A549 (cell line): ENCODE results near the gene SBF2. TPM values are rescaled to one million over a fixed set of nuclear protein-coding genes. Genes with fewer than 3 reads are reported as not detected.
A peak's percentile ranks its signal among the peaks of the same experiment; 100 is the strongest.

ENCODE experiments used
- ATAC-seq, 2 experiments: fragments of 200-7000 bp in 1 of 2; fragments of >200 bp in 1 of 2; cut with Nextera tagmentation in 1 of 2; cut with Tn5 transposase in 1 of 2; 3 replicates each; pipeline versions ENCODE4 v1.8.0 to v1.9.1; 2018 to 2020; ENCODE audit warnings: mild to moderate bottlenecking in 1 of 2, moderate library complexity in 1 of 2
- CTCF ChIA-PET: fragments of 300-600 bp; sonication (Branson Sonifier 250); formaldehyde crosslinking; extraction: SDS; loops from one replicate; lab custom pipeline; 2021; ENCODE audit warnings: antibody characterized with exemption, inconsistent platforms; lab: Yijun Ruan, JAX
- POLR2A ChIA-PET: fragments of 350-600 bp; formaldehyde crosslinking; extraction: SDS; loops from one replicate; lab custom pipeline; 2021; ENCODE audit warnings: antibody characterized with exemption, inconsistent platforms; lab: Yijun Ruan, JAX
- DNase-seq, 2 experiments: peaks; one replicate each; pipeline versions ENCODE4 v3.0.0 to v3.0.0-alpha.2; 2011 to 2016; ENCODE audit warnings: low read depth in 1 of 2, low spot score in 1 of 2
- FAIRE-seq: peaks from 2 replicates; lab custom pipeline; 2011; peaks lifted over from hg19 to GRCh38; lab: Jason Lieb, UNC
- H3K27ac ChIP-seq, 2 experiments: fragments of >200 bp; sonication (Bioruptor Twin); formaldehyde crosslinking; 3 replicates each; pipeline ENCODE4 v1.5.1; 2016 to 2017
- H3K4me1 ChIP-seq: fragments of >200 bp; sonication (Bioruptor Twin); formaldehyde crosslinking; 3 replicates; pipeline ENCODE4 v1.6.1; 2016
- H3K4me2 ChIP-seq: fragments of >200 bp; sonication (Bioruptor Twin); formaldehyde crosslinking; 3 replicates; pipeline ENCODE4 v1.6.1; 2016
- H3K4me3 ChIP-seq: fragments of >200 bp; sonication (Bioruptor Twin); formaldehyde crosslinking; 3 replicates; pipeline ENCODE4 v1.5.1; 2016
- H3K9me3 ChIP-seq: fragments of >200 bp; sonication (Bioruptor Twin); formaldehyde crosslinking; 3 replicates; pipeline ENCODE4 v1.6.1; 2016
- CBX2 ChIP-seq: fragments of 200-600 bp; sonication (generic); IDR thresholded peaks from 2 replicates; pipeline ENCODE4 v1.6.1; 2016; ENCODE audit warnings: low read depth, mild to moderate bottlenecking, borderline replicate concordance
- CEBPB ChIP-seq, 2 experiments: fragments of >200 bp in 1 of 2; sonication (Bioruptor Twin) in 1 of 2; formaldehyde crosslinking in 1 of 2; IDR thresholded peaks; 2 replicates each; pipeline ENCODE4 v1.6.1; 2012 to 2016
- CHD4 ChIP-seq: fragments of 200-600 bp; sonication (generic); IDR thresholded peaks from 2 replicates; pipeline ENCODE4 v1.6.1; 2016; ENCODE audit warnings: antibody characterized with exemption, mild to moderate bottlenecking, borderline replicate concordance
- EHF ChIP-seq: fragments of 250-450 bp; sonication (Bioruptor Pico); IDR thresholded peaks from 2 replicates; pipeline ENCODE4 v1.5.0; 2020; ENCODE audit warnings: mild to moderate bottlenecking
- ELK1 ChIP-seq: fragments of 150-350 bp; IDR thresholded peaks from 2 replicates; pipeline ENCODE4 v1.6.1; 2014; ENCODE audit warnings: low read depth, mild to moderate bottlenecking, low read length
- FOSL2 ChIP-seq, 2 experiments: fragments of 450-650 bp in 1 of 2; fragments of >200 bp in 1 of 2; sonication (Bioruptor Twin) in 1 of 2; formaldehyde crosslinking; IDR thresholded peaks; 2 replicates each; pipeline versions ENCODE4 v1.5.0 to v1.6.1; 2016 to 2020; ENCODE audit warnings: mild to moderate bottlenecking in 1 of 2, moderate library complexity in 1 of 2
- FOXS1 ChIP-seq: fragments of 250-450 bp; sonication (Bioruptor Pico); IDR thresholded peaks from 2 replicates; pipeline ENCODE4 v1.5.0; 2020; ENCODE audit warnings: mild to moderate bottlenecking, moderate library complexity
- GATA3 ChIP-seq: IDR thresholded peaks from 2 replicates; pipeline ENCODE4 v1.6.1; 2012; ENCODE audit warnings: borderline replicate concordance
- HEYL ChIP-seq: fragments of 250-450 bp; sonication (Bioruptor Pico); IDR thresholded peaks from 2 replicates; pipeline ENCODE4 v1.8.0; 2021; ENCODE audit warnings: mild to moderate bottlenecking, moderate library complexity
- HOXB13 ChIP-seq: fragments of 250-450 bp; sonication (Bioruptor Pico); IDR thresholded peaks from 2 replicates; pipeline ENCODE4 v1.5.0; 2020; ENCODE audit warnings: low read depth, mild to moderate bottlenecking, moderate library complexity
- JUN ChIP-seq, 2 experiments: fragments of >200 bp; sonication (Bioruptor Twin); formaldehyde crosslinking; IDR thresholded peaks; 2 replicates in 1 of 2; 3 replicates in 1 of 2; pipeline ENCODE4 v1.6.1; 2016 to 2017
- KDM1A ChIP-seq: fragments of 200-600 bp; sonication (generic); IDR thresholded peaks from 2 replicates; pipeline ENCODE4 v1.6.1; 2016; ENCODE audit warnings: low read depth, mild to moderate bottlenecking
- KDM5A ChIP-seq: fragments of 200-600 bp; sonication (generic); IDR thresholded peaks from 2 replicates; pipeline ENCODE4 v1.6.1; 2016; ENCODE audit warnings: antibody characterized with exemption, mild to moderate bottlenecking
- MAZ ChIP-seq: fragments of 150-350 bp; IDR thresholded peaks from 2 replicates; pipeline ENCODE4 v1.6.1; 2014; ENCODE audit warnings: antibody characterized with exemption, low read depth, low read length, borderline replicate concordance
- MYC ChIP-seq: IDR thresholded peaks from 2 replicates; pipeline ENCODE4 v1.6.1; 2012; ENCODE audit warnings: mild to moderate bottlenecking, inconsistent platforms, low read length, improper control_type of control experiment, borderline replicate concordance
- NFE2L2 ChIP-seq: fragments of 150-350 bp; conservative IDR thresholded peaks from 2 replicates; pipeline ENCODE4 v1.6.1; 2014; ENCODE audit warnings: low read length
- RAD21 ChIP-seq, 2 experiments: fragments of >200 bp in 1 of 2; sonication (Bioruptor Twin) in 1 of 2; formaldehyde crosslinking in 1 of 2; IDR thresholded peaks in 1 of 2; conservative IDR thresholded peaks in 1 of 2; 2 replicates in 1 of 2; 3 replicates in 1 of 2; pipeline ENCODE4 v1.6.1; 2012 to 2018; ENCODE audit warnings: inconsistent platforms in 1 of 2
- RFX5 ChIP-seq: fragments of 450-650 bp; IDR thresholded peaks from 2 replicates; pipeline ENCODE4 v1.7.1; 2014; ENCODE audit warnings: antibody characterized with exemption, mild to moderate bottlenecking, moderate library complexity
- RNF2 ChIP-seq: fragments of 200-600 bp; sonication (generic); IDR thresholded peaks from 2 replicates; pipeline ENCODE4 v1.6.1; 2016; ENCODE audit warnings: low read depth, mild to moderate bottlenecking, antibody characterized with exemption, moderate library complexity, borderline replicate concordance
- TP53 ChIP-seq: fragments of 250-450 bp; sonication (Bioruptor Pico); IDR thresholded peaks from 2 replicates; pipeline ENCODE4 v1.5.0; 2021; ENCODE audit warnings: mild to moderate bottlenecking, moderate library complexity
- WGBS: methylation state at CpG from one replicate; pipeline ENCODE4 v1.1.6; 2017; ENCODE audit errors: missing lambda C conversion rate; 5-methylcytosine and 5-hydroxymethylcytosine counted together
- polyA plus RNA-seq, 4 experiments: library from polyadenylated mRNA; depleted of rRNA in 3 of 4; stranded (reverse); fragments of >200 nt; fragmentation: RNase III in 1 of 4; extraction: RNeasy Plus Mini Kit Qiagen cat#74134 plus additional on column Dnase treatment in 1 of 4; gene quantifications; 2 replicates in 3 of 4; 3 replicates in 1 of 4; pipeline ENCODE4 v1.2.3, GENCODE V29; 2011 to 2017
- TF ChIP-seq, protein P1 (sequence below): IDR thresholded peaks from 2 replicates; pipeline ENCODE4 v1.6.1; 2012

The SBF2 gene
- polyA plus RNA-seq, 2 of the 4 experiments (the other 2 are of a cell fraction) = 11.1 to 49.6 TPM

DNA sequence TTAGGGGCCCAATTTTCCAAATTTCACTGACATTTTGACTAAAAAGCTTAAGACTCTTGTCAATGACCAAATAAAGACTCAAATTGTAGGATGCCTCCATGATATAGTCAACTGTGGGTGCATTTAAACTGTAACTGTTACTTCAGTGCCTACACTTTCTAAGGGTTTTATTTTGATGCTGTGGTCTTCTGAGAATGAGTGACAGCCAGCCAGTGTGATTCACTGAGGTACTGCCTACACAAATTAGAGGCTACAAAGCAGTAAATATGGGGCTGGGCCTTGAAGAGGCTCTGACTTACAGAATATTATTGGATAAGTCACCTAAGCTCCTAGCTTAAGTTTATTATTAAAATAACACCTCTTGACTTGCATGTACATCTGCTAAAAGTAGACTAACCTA lies 419.6 kb downstream of the SBF2 start:
- H3K4me1 ChIP-seq = no peaks in the 10 kb centered on the region
- H3K4me2 ChIP-seq = no peak overlapping the region
- H3K27ac ChIP-seq = no peak overlapping the region
- FAIRE-seq (no peak), ATAC-seq (no peak), DNase-seq (no peak)
- ChIA-PET CTCF (interaction anchor here (1.2 to 1.9 kb wide), 2 partner anchors 94 to 116 kb away, joined by 3 to 6 read pairs; no protein-coding TSS in a partner anchor), POLR2A (no interaction called here)
- no peak overlapping the region for H3K4me3 ChIP-seq
- TF ChIP-seq RNF2 (no peak), MAZ (no peak), EHF (CRISPR knock-in tag) (no peak), FOSL2 (IDR thresholded peaks at IDR 0.05) (no peak), FOSL2 (CRISPR knock-in tag; IDR thresholded peaks at IDR 0.05) (no peak), CBX2 (no peak), KDM1A (no peak), RFX5 (no peak), ELK1 (no peak), HOXB13 (CRISPR knock-in tag) (no peak), MYC (no peak), FOXS1 (CRISPR knock-in tag) (no peak), NFE2L2 (no peak), TP53 (CRISPR knock-in tag) (no peak)
- H3K9me3 ChIP-seq = peaks cover 6% of the 10 kb centered on the region; the same call in 1 of the 3 replicates

DNA sequence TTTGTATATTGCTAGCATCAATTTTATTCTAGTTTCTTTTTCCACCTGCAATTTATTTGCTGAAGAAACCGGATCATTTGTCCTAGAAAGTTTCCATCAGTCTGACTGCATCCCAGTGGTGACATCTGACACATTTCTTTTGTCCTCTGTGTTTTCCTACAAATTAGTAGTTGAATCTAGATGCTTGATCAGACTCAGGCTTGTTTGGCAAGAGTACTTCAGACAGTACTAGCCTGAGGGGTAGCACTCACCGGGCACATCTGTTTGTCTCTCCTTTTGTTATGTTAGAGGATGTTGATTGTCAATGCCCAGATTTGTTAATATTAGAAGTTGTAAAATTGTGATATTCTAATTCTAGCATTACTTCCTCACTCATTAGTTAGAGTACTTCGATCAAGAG lies 425.4 kb downstream of the SBF2 start:
- FAIRE-seq = no peak

GRCh38 chr11:9862981-9863380 lies 431.0 kb downstream of the SBF2 start:
- POLR2A ChIA-PET = no interaction called here
- ATAC-seq = no peak
- peak overlapping the region; percentile 5; the same call in 2 of the 3 replicates for H3K4me2 ChIP-seq

More for the DNA sequence above, 425.4 kb downstream of the SBF2 start:
- Histone ChIP-seq H3K4me2 (no peak overlapping the region), H3K27ac (no peak overlapping the region), H3K9me3 (0 out of 3 replicates have a peak, but pooled peaks cover 14% of the 10 kb centered on the region), H3K4me3 (no peak overlapping the region), H3K4me1 (peaks cover under 1% of the 10 kb centered on the region; the same call in 2 of the 3 replicates)
- ATAC-seq = no peak
- WGBS = 62% methylated on average over 3 of the region's 3 CpGs
- DNase-seq = no peak
- TF ChIP-seq, protein P1, sequence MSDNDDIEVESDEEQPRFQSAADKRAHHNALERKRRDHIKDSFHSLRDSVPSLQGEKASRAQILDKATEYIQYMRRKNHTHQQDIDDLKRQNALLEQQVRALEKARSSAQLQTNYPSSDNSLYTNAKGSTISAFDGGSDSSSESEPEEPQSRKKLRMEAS = no peak
- TF ChIP-seq JUN (IDR thresholded peaks at IDR 0.05) (no peak), CHD4 (no peak), GATA3 (no peak)
- ChIA-PET POLR2A (no interaction called here), CTCF (interaction anchor here (0.6 kb wide), 1 partner anchor 10 kb away, joined by 3 read pairs; no protein-coding TSS in a partner anchor)

More at GRCh38 chr11:9862981-9863380, 431.0 kb downstream of the SBF2 start:
- TF ChIP-seq GATA3 = peak; percentile 62
- TF ChIP-seq KDM5A = no peak
- no peak for TF ChIP-seq RAD21 (conservative IDR thresholded peaks at IDR 0.05 in 1 of 2, IDR thresholded peaks at IDR 0.05 in 1 of 2)
- peak in 1 of 2 experiments; percentile 64; a peak in 2 of 4 replicates for TF ChIP-seq CEBPB (IDR thresholded peaks at IDR 0.05)
- TF ChIP-seq HEYL (CRISPR knock-in tag) = no peak
- no peak for TF ChIP-seq CHD4
- DNase-seq (peak in 1 of 2 experiments; percentile 35), FAIRE-seq (peak; percentile 72)
- Histone ChIP-seq H3K9me3 (0 out of 3 replicates have a peak, but pooled peaks cover 10% of the 10 kb centered on the region), H3K4me3 (no peak overlapping the region), H3K4me1 (peaks cover 50% of the 10 kb centered on the region), H3K27ac (peak overlapping the region; percentile 53 to 81; a peak in 5 of 6 replicates)
- CTCF ChIA-PET = interaction anchor here (0.6 to 2.0 kb wide), 18 partner anchors 10 to 571 kb away, joined by 3 to 9 read pairs (median 4); partner anchors contain the start of gene ADM
- 54% methylated on average over 2 of the region's 2 CpGs for WGBS
